HCT116 (cell line): ENCODE measurements around the gene GRIN2A.

Source experiments
- CEBPB ChIP-seq: IDR thresholded peaks from 2 replicates; pipeline ENCODE4 v1.6.1; 2012; ENCODE audit warnings: low read depth
- EZH2phosphoT487 ChIP-seq: fragments of 200-600 bp; IDR thresholded peaks from 2 replicates; pipeline ENCODE4 v1.6.1; 2018; ENCODE audit warnings: antibody characterized with exemption, borderline replicate concordance
- POLR2A ChIP-seq: IDR thresholded peaks from 2 replicates; pipeline ENCODE4 v1.7.0; 2011; ENCODE audit warnings: borderline replicate concordance; ENCODE audit not compliant: insufficient read depth, insufficient read length; ENCODE audit errors: extremely low read depth
- SP1 ChIP-seq: IDR thresholded peaks from 2 replicates; pipeline ENCODE4 v1.6.1; 2012; ENCODE audit warnings: low read depth
- YY1 ChIP-seq: IDR thresholded peaks from 2 replicates; pipeline ENCODE4 v1.6.1; 2011; ENCODE audit warnings: low read length, low read depth, moderate library complexity, mild to moderate bottlenecking; ENCODE audit not compliant: insufficient replicate concordance; ENCODE audit errors: extremely low read depth
- TF ChIP-seq, protein P1 (sequence below): IDR thresholded peaks from 2 replicates; pipeline ENCODE4 v1.6.1; 2012; ENCODE audit warnings: low read depth
- TF ChIP-seq, protein P2 (sequence below), 3 experiments: fragments of 200-600 bp in 1 of 3; sonication (generic) in 1 of 3; IDR thresholded peaks in 2 of 3; conservative IDR thresholded peaks in 1 of 3; 2 replicates each; pipeline ENCODE4 v1.5.1; 2012 to 2017; ENCODE audit warnings: low read depth in 2 of 3, low read length in 2 of 3, antibody characterized with exemption in 1 of 3, borderline replicate concordance in 1 of 3, control low read depth in 1 of 3, mild to moderate bottlenecking in 1 of 3, mixed read lengths in 1 of 3, mixed run types in 1 of 3, moderate library complexity in 1 of 3; ENCODE audit not compliant: insufficient read depth in 1 of 3
- TF ChIP-seq, protein P3 (sequence below): IDR thresholded peaks from 2 replicates; pipeline ENCODE4 v1.6.1; 2012

GRCh38 chr16:10145542-10146035, 36.6 kb downstream of the GRIN2A start:
- no peak for TF ChIP-seq SP1
- no peak for TF ChIP-seq EZH2phosphoT487
- TF ChIP-seq CEBPB, result no peak
- TF ChIP-seq, protein P1, sequence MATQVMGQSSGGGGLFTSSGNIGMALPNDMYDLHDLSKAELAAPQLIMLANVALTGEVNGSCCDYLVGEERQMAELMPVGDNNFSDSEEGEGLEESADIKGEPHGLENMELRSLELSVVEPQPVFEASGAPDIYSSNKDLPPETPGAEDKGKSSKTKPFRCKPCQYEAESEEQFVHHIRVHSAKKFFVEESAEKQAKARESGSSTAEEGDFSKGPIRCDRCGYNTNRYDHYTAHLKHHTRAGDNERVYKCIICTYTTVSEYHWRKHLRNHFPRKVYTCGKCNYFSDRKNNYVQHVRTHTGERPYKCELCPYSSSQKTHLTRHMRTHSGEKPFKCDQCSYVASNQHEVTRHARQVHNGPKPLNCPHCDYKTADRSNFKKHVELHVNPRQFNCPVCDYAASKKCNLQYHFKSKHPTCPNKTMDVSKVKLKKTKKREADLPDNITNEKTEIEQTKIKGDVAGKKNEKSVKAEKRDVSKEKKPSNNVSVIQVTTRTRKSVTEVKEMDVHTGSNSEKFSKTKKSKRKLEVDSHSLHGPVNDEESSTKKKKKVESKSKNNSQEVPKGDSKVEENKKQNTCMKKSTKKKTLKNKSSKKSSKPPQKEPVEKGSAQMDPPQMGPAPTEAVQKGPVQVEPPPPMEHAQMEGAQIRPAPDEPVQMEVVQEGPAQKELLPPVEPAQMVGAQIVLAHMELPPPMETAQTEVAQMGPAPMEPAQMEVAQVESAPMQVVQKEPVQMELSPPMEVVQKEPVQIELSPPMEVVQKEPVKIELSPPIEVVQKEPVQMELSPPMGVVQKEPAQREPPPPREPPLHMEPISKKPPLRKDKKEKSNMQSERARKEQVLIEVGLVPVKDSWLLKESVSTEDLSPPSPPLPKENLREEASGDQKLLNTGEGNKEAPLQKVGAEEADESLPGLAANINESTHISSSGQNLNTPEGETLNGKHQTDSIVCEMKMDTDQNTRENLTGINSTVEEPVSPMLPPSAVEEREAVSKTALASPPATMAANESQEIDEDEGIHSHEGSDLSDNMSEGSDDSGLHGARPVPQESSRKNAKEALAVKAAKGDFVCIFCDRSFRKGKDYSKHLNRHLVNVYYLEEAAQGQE, result no peak
- TF ChIP-seq, protein P2, sequence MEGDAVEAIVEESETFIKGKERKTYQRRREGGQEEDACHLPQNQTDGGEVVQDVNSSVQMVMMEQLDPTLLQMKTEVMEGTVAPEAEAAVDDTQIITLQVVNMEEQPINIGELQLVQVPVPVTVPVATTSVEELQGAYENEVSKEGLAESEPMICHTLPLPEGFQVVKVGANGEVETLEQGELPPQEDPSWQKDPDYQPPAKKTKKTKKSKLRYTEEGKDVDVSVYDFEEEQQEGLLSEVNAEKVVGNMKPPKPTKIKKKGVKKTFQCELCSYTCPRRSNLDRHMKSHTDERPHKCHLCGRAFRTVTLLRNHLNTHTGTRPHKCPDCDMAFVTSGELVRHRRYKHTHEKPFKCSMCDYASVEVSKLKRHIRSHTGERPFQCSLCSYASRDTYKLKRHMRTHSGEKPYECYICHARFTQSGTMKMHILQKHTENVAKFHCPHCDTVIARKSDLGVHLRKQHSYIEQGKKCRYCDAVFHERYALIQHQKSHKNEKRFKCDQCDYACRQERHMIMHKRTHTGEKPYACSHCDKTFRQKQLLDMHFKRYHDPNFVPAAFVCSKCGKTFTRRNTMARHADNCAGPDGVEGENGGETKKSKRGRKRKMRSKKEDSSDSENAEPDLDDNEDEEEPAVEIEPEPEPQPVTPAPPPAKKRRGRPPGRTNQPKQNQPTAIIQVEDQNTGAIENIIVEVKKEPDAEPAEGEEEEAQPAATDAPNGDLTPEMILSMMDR (IDR thresholded peaks at IDR 0.05 in 2 of 3, conservative IDR thresholded peaks at IDR 0.05 in 1 of 3; ENCODE audit: borderline replicate concordance in 1 of 3, insufficient read depth in 1 of 3, low read depth in 2 of 3, low read length in 2 of 3), result no peak
- no peak for TF ChIP-seq POLR2A
- no peak for TF ChIP-seq YY1
- TF ChIP-seq, protein P3, sequence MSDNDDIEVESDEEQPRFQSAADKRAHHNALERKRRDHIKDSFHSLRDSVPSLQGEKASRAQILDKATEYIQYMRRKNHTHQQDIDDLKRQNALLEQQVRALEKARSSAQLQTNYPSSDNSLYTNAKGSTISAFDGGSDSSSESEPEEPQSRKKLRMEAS, result no peak
